Esophagus muscularis mucosa (tissue), 2 donors: ENCODE measurements around the gene ANP32A.

Experiments
- EP300 ChIP-seq: sonication (generic); formaldehyde crosslinking; IDR thresholded peaks from one replicate; pipeline ENCODE4 v1.6.1; 2017; ENCODE audit warnings: antibody characterized with exemption
- POLR2A ChIP-seq: fragments of 450-650 bp; IDR thresholded peaks from one replicate; pipeline ENCODE4 v1.6.1; 2017; ENCODE audit warnings: antibody characterized with exemption, moderate library complexity, mild to moderate bottlenecking, low read depth

- TF ChIP-seq POLR2A: no peak
- no peak for TF ChIP-seq EP300
These were observed 23.0 kb upstream of the ANP32A start for GRCh38 chr15:68843425-68844311.
